Panc1 (cell line): Measurements from ENCODE around the gene CACNA1A.

Source experiments
- CTCF ChIP-seq: fragments of 450-650 bp; IDR thresholded peaks from 2 replicates; pipeline ENCODE4 v1.5.1; 2017; ENCODE audit warnings: mild to moderate bottlenecking
- POLR2AphosphoS5 ChIP-seq: IDR thresholded peaks from 2 replicates; pipeline ENCODE4 v1.6.1; 2012; ENCODE audit warnings: mild to moderate bottlenecking, low read depth, low read length, moderate library complexity
- SIN3A ChIP-seq: IDR thresholded peaks from 2 replicates; pipeline ENCODE4 v1.6.1; 2012; ENCODE audit warnings: low read depth, mild to moderate bottlenecking, low read length, moderate library complexity, borderline replicate concordance; ENCODE audit not compliant: insufficient read depth
- TCF7L2 ChIP-seq: IDR thresholded peaks from 2 replicates; pipeline ENCODE4 v1.6.1; 2011; ENCODE audit warnings: mild to moderate bottlenecking, low read depth, low read length, inconsistent platforms

DNA sequence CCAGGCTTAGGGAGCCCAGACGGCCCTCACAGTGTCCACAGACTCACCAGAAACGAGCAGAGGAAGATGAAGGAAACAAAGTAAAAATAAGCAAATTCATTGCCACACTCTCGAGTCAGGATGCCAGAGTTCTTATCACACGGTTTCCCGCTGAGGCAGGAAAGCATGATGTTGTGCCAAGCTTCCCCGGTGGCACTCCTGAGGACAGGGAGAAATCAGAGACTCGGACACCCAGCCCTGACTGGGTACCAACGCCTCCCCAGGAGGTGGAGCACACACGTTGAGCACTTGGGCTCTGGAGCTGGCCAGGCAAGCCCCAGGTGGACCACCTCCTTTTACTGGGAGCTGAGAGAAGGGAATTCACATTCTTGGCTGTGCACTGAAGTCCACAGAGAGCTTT lies 274.6 kb downstream of the CACNA1A start:
- no peak for TF ChIP-seq CTCF
- no peak for TF ChIP-seq POLR2AphosphoS5
- TF ChIP-seq TCF7L2 = no peak
- no peak for TF ChIP-seq SIN3A
